K562 (cell line): Measurements from ENCODE around the gene TINAGL1. TPM values are rescaled to one million over a fixed set of nuclear protein-coding genes. Genes with fewer than 3 reads are reported as not detected.
A peak's percentile ranks its signal among the peaks of the same experiment; 100 is the strongest.

Source experiments
- ATAC-seq: fragments of 200-7000 bp; cut with Tn5 transposase; 3 replicates; pipeline ENCODE4 v1.9.1; 2020; ENCODE audit warnings: moderate library complexity
- BruUV-seq: library from RNA; stranded (reverse); fragments of 400-500 nt; replicated peaks from 2 replicates; lab custom pipeline; 2021; lab: Mats Ljungman, UMichigan
- CTCF ChIA-PET: fragments of 300-600 bp; formaldehyde crosslinking; extraction: SDS; loops from one replicate; lab custom pipeline; 2021; ENCODE audit warnings: low intra/inter-chr PET ratio; lab: Yijun Ruan, JAX
- POLR2A ChIA-PET: fragments of 300-600, 350-650 bp; sonication (Branson Sonifier 250); formaldehyde crosslinking; extraction: SDS; loops from one replicate; lab custom pipeline; 2021; ENCODE audit warnings: antibody characterized with exemption, inconsistent platforms; lab: Yijun Ruan, JAX
- DNase-seq, 4 experiments: peaks; one replicate each; pipeline versions ENCODE4 v3.0.0 to v3.0.0-alpha.2; 2011 to 2018; ENCODE audit warnings: low spot score in 3 of 4, mixed read lengths in 3 of 4; ENCODE audit errors: extremely low read depth in 1 of 4
- FAIRE-seq: peaks from 2 replicates; lab custom pipeline; 2011; peaks lifted over from hg19 to GRCh38; lab: Jason Lieb, UNC
- H2AFZ ChIP-seq: 2 replicates; pipeline ENCODE4 v1.6.0; 2011; ENCODE audit warnings: low read depth, low read length, control low read depth, inconsistent platforms
- H3K27ac ChIP-seq: fragments of 200-600 bp; 3 replicates; pipeline ENCODE4 v1.8.0; 2011; ENCODE audit warnings: low read depth, mild to moderate bottlenecking, control low read depth, inconsistent platforms, low read length, moderate library complexity, mixed read lengths; ENCODE audit errors: extremely low read depth
- H3K27me3 ChIP-seq, 2 experiments: fragments of 300-600 bp in 1 of 2; 2 replicates in 1 of 2; 3 replicates in 1 of 2; pipeline versions ENCODE4 v1.6.0 to v1.8.0; 2011; ENCODE audit warnings: inconsistent platforms in 2 of 2, low read length in 2 of 2, mild to moderate bottlenecking in 1 of 2, mixed read lengths in 1 of 2, moderate library complexity in 1 of 2; ENCODE audit not compliant: control insufficient read depth in 2 of 2, insufficient read depth in 2 of 2
- H3K36me3 ChIP-seq: fragments of 300-600 bp; 3 replicates; pipeline ENCODE4 v1.8.0; 2011; ENCODE audit warnings: mild to moderate bottlenecking, low read length, inconsistent platforms; ENCODE audit not compliant: control insufficient read depth, insufficient read depth
- H3K4me1 ChIP-seq, 2 experiments: fragments of 200-600 bp in 1 of 2; replicated peaks in 1 of 2; 2 replicates in 1 of 2; 3 replicates in 1 of 2; pipeline versions ENCODE4 v1.5.1 to v1.8.0; 2011; ENCODE audit warnings: inconsistent platforms in 2 of 2, low read length in 2 of 2, mild to moderate bottlenecking in 1 of 2, mixed read lengths in 1 of 2, moderate library complexity in 1 of 2; ENCODE audit not compliant: control insufficient read depth in 2 of 2, insufficient read depth in 2 of 2
- H3K4me2 ChIP-seq: 2 replicates; pipeline ENCODE4 v1.6.1; 2011; ENCODE audit warnings: low read length, control low read depth, inconsistent platforms, mixed read lengths; ENCODE audit not compliant: insufficient read depth
- H3K4me3 ChIP-seq: fragments of 200-600 bp; sonication (generic), shearing (Covaris generic); 2 replicates; pipeline ENCODE4 v1.5.1; 2016; ENCODE audit warnings: control low read depth, inconsistent platforms
- H3K79me2 ChIP-seq: fragments of 200-600 bp; 3 replicates; pipeline ENCODE4 v1.8.0; 2011; ENCODE audit warnings: low read length, inconsistent platforms; ENCODE audit not compliant: control insufficient read depth, insufficient read depth
- H3K9ac ChIP-seq, 2 experiments: 2 replicates each; pipeline versions ENCODE4 v1.6.0 to v1.6.1; 2011; ENCODE audit warnings: low read depth in 2 of 2, low read length in 2 of 2, control low read depth in 1 of 2, inconsistent platforms in 1 of 2, mild to moderate bottlenecking in 1 of 2, mixed read lengths in 1 of 2; ENCODE audit not compliant: insufficient read depth in 1 of 2
- H3K9me1 ChIP-seq: one replicate; pipeline ENCODE4 v1.6.0; 2011; ENCODE audit warnings: inconsistent platforms, mild to moderate bottlenecking, low read length, moderate library complexity; ENCODE audit not compliant: control insufficient read depth, insufficient read depth
- H3K9me3 ChIP-seq: replicated peaks from 2 replicates; pipeline ENCODE4 v1.5.1; 2011; ENCODE audit warnings: low read depth, low read length, inconsistent platforms; ENCODE audit not compliant: control insufficient read depth, insufficient read depth
- H4K20me1 ChIP-seq: replicated peaks from 2 replicates; pipeline ENCODE4 v1.6.1; 2011; ENCODE audit warnings: low read length, inconsistent platforms, mixed read lengths; ENCODE audit not compliant: control insufficient read depth, insufficient read depth
- C11orf30 ChIP-seq: fragments of 450-650 bp; IDR thresholded peaks from 2 replicates; pipeline ENCODE4 v1.6.1; 2016; ENCODE audit warnings: low read depth, mild to moderate bottlenecking
- JUNB ChIP-seq: fragments of 450-650 bp; formaldehyde crosslinking; conservative IDR thresholded peaks from 2 replicates; pipeline ENCODE4 v1.4.0; 2020; ENCODE audit warnings: mild to moderate bottlenecking
- NUFIP1 ChIP-seq: fragments of 450-650 bp; IDR thresholded peaks from 2 replicates; pipeline ENCODE4 v1.6.1; 2018; ENCODE audit not compliant: partially characterized antibody
- SETDB1 ChIP-seq: IDR thresholded peaks from one replicate; pipeline ENCODE4 v1.6.1; 2012; ENCODE audit warnings: low read length, control low read depth, inconsistent platforms
- ZKSCAN3 ChIP-seq: fragments of 250-450 bp; sonication (Bioruptor Pico); IDR thresholded peaks from 2 replicates; pipeline ENCODE4 v1.4.0; 2020
- ZNF561 ChIP-seq: fragments of 450-650 bp; formaldehyde crosslinking; conservative IDR thresholded peaks from 2 replicates; pipeline ENCODE4 v1.4.0; 2020; ENCODE audit warnings: mild to moderate bottlenecking, moderate library complexity
- ZSCAN29 ChIP-seq: fragments of 450-650 bp; IDR thresholded peaks from 2 replicates; pipeline ENCODE4 v1.6.1; 2017
- WGBS: fragments of 100-300 bp; shearing (Covaris generic); methylation state at CpG from one replicate; pipeline ENCODE4 v1.1.6; 2016; ENCODE audit warnings: low coverage, mixed read lengths; ENCODE audit not compliant: insufficient coverage; ENCODE audit errors: missing lambda C conversion rate; 5-methylcytosine and 5-hydroxymethylcytosine counted together
- in situ Hi-C: fragments of 300-500 bp; cut with MboI; formaldehyde crosslinking; loops from 4 replicates; pipeline ENCODE4 v1.15.0; 2018; ENCODE audit warnings: inconsistent platforms, mixed read lengths
- intact Hi-C: fragments of 100-400 bp; cut with micrococcal nuclease; formaldehyde crosslinking; loops from 2 replicates; pipeline ENCODE4 v1.14.2; 2022
- polyA plus RNA-seq, 8 experiments: library from polyadenylated mRNA; depleted of rRNA in 4 of 8; stranded (reverse) in 5 of 8; unstranded in 3 of 8; fragments of >200 nt; fragmentation: Nextera tagmentation in 2 of 8; fragmentation: Illumina TruSeq in 1 of 8; extraction: Ambion mirVana in 2 of 8; extraction: Trizol in 1 of 8; gene quantifications; 2 replicates each; pipeline versions ENCODE4 v1.2.1 to v1.2.3, GENCODE V29; 2011 to 2014; ENCODE audit warnings: inconsistent platforms in 1 of 8, missing spikeins in 1 of 8
- total RNA-seq, 7 experiments: library from RNA; depleted of rRNA in 6 of 7; stranded (reverse); fragments of >200 nt in 6 of 7; fragmentation: Illumina TruSeq in 2 of 7; extraction: Trizol in 2 of 7; gene quantifications; 2 replicates each; pipeline versions ENCODE4 v1.2.1 to v1.2.3, GENCODE V29; 2011 to 2021; ENCODE audit warnings: low replicate concordance in 1 of 7
- TF ChIP-seq, protein P1 (sequence below): fragments of 450-650 bp; IDR thresholded peaks from one replicate; pipeline ENCODE4 v1.6.1; 2018; ENCODE audit warnings: mild to moderate bottlenecking, moderate library complexity; ENCODE audit not compliant: partially characterized antibody
- TF ChIP-seq, protein P2 (sequence below): fragments of 250-450 bp; sonication (Bioruptor Pico); IDR thresholded peaks from 2 replicates; pipeline ENCODE4 v1.8.0; 2021; ENCODE audit warnings: moderate library complexity, mild to moderate bottlenecking, inconsistent platforms
- TF ChIP-seq, protein P3 (sequence below): fragments of 250-450 bp; sonication (Bioruptor Pico); IDR thresholded peaks from 2 replicates; pipeline ENCODE4 v1.5.0; 2021
- TF ChIP-seq, protein P4 (sequence below): sonication (generic); formaldehyde crosslinking; IDR thresholded peaks from 2 replicates; pipeline ENCODE4 v1.8.1; 2023; ENCODE audit warnings: mild to moderate bottlenecking, missing genetic modification reagents
- TF ChIP-seq, protein P5 (sequence below): fragments of 450-650 bp; formaldehyde crosslinking; IDR thresholded peaks from 2 replicates; pipeline ENCODE4 v1.4.0; 2020; ENCODE audit warnings: mild to moderate bottlenecking, mixed read lengths

The TINAGL1 gene
- total and polyA plus RNA-seq, 9 of the 15 experiments (the other 6 are each of a cell fraction or from before 2014, with no cell fraction given) = 0.04 to 1.2 (median 0.07) TPM; not detected in 4

DNA sequence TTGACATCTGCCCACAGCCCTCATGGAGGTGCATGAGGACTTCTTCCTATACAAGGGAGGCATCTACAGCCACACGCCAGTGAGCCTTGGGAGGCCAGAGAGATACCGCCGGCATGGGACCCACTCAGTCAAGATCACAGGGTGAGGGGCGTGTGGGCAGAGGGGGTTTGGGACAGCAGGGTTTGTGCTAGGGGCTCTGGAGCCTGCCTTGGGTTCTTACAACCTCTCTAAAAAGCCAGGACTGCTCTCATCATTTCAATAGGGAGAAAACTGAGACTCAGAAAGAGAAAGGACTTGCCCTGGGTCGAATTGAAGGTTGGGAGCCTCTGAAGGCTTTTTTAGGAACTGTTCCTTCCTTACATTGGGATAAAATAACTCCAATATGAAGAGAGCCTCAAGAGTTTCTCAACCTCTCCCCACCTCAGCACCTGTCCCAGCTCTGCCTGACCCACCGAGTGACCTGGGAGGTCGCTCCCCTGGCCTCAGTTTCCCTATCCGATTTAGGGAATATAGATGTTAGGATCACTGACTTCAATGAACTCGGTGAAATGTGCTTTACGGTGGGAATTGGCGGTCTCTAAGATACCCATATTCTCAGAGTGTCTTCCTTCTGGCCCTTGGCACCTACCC, 9.5 kb downstream of the TINAGL1 start:
- peaks cover 45 to 83% of the 10 kb centered on the region in 2 experiments for H3K27me3 ChIP-seq
- 10% methylated on average over 11 of the region's 11 CpGs for WGBS
- DNase-seq = peak in 1 of 4 experiments; percentile 8

More for the DNA sequence above, 9.5 kb downstream of the TINAGL1 start:
- TF ChIP-seq, protein P1, sequence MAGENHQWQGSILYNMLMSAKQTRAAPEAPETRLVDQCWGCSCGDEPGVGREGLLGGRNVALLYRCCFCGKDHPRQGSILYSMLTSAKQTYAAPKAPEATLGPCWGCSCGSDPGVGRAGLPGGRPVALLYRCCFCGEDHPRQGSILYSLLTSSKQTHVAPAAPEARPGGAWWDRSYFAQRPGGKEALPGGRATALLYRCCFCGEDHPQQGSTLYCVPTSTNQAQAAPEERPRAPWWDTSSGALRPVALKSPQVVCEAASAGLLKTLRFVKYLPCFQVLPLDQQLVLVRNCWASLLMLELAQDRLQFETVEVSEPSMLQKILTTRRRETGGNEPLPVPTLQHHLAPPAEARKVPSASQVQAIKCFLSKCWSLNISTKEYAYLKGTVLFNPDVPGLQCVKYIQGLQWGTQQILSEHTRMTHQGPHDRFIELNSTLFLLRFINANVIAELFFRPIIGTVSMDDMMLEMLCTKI = no peak
- TF ChIP-seq NUFIP1 = no peak
- TF ChIP-seq, protein P2, sequence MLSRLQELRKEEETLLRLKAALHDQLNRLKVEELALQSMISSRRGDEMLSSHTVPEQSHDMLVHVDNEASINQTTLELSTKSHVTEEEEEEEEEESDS (CRISPR knock-in tag) = no peak
- TF ChIP-seq, protein P3, sequence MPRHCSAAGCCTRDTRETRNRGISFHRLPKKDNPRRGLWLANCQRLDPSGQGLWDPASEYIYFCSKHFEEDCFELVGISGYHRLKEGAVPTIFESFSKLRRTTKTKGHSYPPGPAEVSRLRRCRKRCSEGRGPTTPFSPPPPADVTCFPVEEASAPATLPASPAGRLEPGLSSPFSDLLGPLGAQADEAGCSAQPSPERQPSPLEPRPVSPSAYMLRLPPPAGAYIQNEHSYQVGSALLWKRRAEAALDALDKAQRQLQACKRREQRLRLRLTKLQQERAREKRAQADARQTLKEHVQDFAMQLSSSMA (CRISPR knock-in tag) = no peak
- TF ChIP-seq C11orf30 = no peak
- TF ChIP-seq JUNB (CRISPR knock-in tag) = no peak
- TF ChIP-seq ZSCAN29 = no peak
- TF ChIP-seq, protein P4, sequence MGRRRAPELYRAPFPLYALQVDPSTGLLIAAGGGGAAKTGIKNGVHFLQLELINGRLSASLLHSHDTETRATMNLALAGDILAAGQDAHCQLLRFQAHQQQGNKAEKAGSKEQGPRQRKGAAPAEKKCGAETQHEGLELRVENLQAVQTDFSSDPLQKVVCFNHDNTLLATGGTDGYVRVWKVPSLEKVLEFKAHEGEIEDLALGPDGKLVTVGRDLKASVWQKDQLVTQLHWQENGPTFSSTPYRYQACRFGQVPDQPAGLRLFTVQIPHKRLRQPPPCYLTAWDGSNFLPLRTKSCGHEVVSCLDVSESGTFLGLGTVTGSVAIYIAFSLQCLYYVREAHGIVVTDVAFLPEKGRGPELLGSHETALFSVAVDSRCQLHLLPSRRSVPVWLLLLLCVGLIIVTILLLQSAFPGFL (CRISPR knock-in tag) = no peak
- TF ChIP-seq, protein P5, sequence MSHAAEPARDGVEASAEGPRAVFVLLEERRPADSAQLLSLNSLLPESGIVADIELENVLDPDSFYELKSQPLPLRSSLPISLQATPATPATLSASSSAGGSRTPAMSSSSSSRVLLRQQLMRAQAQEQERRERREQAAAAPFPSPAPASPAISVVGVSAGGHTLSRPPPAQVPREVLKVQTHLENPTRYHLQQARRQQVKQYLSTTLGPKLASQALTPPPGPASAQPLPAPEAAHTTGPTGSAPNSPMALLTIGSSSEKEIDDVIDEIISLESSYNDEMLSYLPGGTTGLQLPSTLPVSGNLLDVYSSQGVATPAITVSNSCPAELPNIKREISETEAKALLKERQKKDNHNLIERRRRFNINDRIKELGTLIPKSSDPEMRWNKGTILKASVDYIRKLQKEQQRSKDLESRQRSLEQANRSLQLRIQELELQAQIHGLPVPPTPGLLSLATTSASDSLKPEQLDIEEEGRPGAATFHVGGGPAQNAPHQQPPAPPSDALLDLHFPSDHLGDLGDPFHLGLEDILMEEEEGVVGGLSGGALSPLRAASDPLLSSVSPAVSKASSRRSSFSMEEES (CRISPR knock-in tag) = no peak
- TF ChIP-seq ZNF561 (CRISPR knock-in tag) = no peak
- no peak for TF ChIP-seq ZKSCAN3 (CRISPR knock-in tag)
- TF ChIP-seq SETDB1 = no peak
- FAIRE-seq = no peak
- POLR2A ChIA-PET = no interaction called here
- no peak overlapping the region for H3K4me3 ChIP-seq
- intact Hi-C loops (no loop called here), in situ Hi-C loops (no loop called here)
- H3K9me1 ChIP-seq = no peaks in the 10 kb centered on the region
- no TSS peak for BruUV-seq
- no peaks in the 10 kb centered on the region for H3K79me2 ChIP-seq
- ATAC-seq = no peak
- no peaks in the 10 kb centered on the region for H3K36me3 ChIP-seq
- no peaks in the 10 kb centered on the region for H3K9me3 ChIP-seq
- CTCF ChIA-PET = no interaction called here
- no peak overlapping the region for H3K9ac ChIP-seq
- H3K27ac ChIP-seq = no peak overlapping the region
- H3K4me1 ChIP-seq = peaks cover 0 to 25% of the 10 kb centered on the region in 2 experiments; a peak in 2 of 5 replicates
- peaks cover 11% of the 10 kb centered on the region for H4K20me1 ChIP-seq
- no peak overlapping the region for H3K4me2 ChIP-seq
- H2AFZ ChIP-seq = no peak overlapping the region
